Kidney tubule cell (primary cell): Measurements from ENCODE around the gene MS4A10.
"Not testable (repeated sequence)": the region's sequence is repeated elsewhere in the genome, so short reads cannot be mapped to it uniquely, and the experiment has no call there.

Experiments
- DNase-seq: peaks from one replicate; pipeline ENCODE4 v3.0.0-alpha.2; 2018; ENCODE audit warnings: low spot score

The MS4A10 gene

DNA sequence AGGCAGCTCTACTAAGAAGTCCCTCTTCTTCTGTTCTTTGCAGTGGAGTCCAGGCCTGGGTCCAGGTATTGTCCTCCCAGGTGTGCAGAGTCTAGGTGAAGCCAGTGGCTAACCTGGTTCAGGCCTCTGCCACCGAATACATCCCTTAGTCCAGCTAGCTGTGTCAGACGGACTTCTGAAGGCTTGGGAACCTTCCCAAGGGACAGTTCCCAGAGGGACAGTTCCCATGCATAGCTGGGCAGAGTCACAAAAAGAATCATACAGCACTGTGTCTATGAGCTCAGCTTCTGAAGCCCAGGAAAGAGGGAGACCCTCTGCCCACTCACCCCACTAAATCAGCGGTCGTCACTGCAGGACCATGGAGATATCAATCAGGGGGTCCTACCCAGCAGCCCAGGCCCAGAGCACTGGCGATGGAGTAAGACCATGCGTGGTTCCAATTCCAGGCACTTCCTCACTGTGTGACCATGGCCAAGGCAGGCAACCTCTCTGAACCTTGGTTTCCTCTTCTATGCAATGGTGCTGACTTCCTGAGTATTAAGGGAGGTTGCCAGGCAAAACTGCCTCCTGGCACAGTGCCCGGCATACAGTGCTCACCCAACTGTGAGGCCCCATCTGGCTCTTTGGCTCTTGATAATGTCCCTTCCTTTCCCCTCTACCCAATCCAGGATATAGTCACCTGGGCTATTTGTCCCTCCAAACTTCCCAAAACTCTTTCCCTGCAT is 3.4 kb downstream of the MS4A10 start:
- DNase-seq = peak; percentile 63

DNA sequence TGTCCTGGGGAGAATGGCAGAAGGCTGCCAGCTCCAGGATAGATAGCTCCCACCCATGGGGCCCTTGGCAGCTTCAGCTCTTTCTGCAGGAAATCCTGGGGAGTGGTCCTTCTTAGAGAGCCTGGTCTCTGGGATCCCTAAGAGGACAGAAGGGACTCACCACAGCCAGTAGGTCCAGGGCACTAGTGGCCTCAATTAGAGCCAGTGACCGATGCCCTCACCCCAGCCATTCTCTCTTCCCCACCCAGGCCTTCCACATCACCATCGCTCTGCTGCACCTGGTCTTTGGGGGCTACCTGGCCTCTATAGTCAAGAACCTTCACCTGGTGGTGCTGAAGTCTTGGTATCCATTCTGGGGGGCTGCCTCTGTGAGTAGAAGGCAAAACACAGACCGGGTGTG is 5.6 kb downstream of the MS4A10 start:
- DNase-seq = no peak

GRCh38 chr11:60791153-60791933 is 6.2 kb downstream of the MS4A10 start:
- DNase-seq = no peak

- DNase-seq = no peak
Observed at GRCh38 chr11:60792521-60792920, 7.4 kb downstream of the MS4A10 start.

DNA sequence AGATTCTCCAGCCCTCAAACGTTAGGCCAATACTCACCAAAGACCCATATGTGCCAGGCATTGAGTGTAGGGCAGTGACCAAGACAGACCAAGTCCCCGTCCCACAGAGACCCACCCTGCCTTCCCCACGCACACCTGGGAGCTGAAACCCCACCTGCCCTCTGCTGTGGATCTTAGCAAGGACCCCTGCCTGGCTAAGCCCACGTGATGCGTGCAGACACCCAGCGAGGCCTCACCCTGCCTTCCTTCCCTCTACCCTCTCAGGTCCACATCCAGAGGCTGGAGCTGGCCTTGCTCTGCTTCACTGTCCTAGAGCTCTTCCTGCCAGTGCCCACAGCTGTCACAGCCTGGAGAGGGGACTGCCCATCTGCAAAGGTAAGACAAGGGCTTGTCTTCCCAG is 10.2 kb downstream of the MS4A10 start:
- DNase-seq = no peak

DNA sequence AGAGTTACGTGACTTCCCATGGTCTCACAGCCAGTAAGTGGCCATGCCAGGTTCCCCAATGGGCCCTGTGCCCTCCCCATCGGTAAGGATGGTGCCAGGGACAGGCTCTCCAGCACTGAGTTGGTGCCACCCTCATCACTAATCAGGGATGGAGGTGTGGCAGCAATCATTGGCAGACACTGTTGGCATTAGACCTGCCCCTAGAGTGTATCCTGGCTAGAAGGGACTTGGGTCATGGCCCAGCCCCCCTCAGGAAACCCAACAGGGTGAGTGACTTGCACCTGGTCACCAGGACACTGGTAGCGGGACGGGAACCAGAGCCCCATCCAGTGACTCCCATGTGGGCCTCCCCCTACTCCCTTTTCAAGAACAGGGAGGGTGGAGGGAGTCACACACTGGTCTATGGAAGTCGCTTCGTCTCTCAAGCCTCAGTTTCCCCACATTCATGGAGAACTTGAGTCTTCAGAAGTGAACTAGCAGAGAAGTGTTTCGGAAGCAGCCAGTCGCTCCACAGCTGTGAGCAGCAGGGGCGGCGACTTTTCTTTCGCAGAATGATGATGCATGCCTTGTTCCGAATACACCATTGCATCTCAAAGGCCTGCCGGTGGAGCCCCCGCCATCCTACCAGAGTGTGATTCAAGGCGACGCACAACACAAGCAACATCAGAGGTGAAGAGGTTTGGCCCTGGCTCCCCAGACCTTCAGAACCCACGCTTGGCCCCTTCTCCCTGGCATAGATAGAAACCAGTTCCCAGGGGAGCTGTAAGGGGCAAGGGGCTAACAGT is 12.9 kb downstream of the MS4A10 start:
- DNase-seq = no peak

- no peak for DNase-seq
Observed at GRCh38 chr11:60798631-60799030, 13.5 kb downstream of the MS4A10 start.

GRCh38 chr11:60801194-60801593 is 16.1 kb downstream of the MS4A10 start:
- no peak for DNase-seq

- no peak for DNase-seq
Observed at GRCh38 chr11:60803273-60803936, 18.3 kb downstream of the MS4A10 start.

DNA sequence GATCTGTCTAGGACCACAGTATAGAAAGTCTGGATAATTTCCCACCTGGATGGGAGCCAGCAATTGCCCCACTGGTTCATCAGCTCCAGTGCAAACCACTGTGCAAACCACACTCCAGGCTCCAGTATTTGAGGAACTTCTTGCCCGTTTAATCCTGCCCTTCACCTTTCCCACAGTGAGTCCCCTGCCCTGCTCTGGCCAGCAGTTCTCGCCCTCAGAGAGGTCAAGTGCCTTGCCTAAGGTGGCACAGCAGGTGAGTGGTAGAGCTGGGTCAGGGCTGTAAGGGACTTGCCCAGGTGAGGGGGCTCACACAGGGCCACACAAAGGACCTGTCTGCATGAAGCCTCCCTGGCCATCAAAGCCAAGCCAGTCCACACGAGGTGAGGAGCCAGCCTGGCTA is 24.1 kb downstream of the MS4A10 start:
- DNase-seq = no peak

DNA sequence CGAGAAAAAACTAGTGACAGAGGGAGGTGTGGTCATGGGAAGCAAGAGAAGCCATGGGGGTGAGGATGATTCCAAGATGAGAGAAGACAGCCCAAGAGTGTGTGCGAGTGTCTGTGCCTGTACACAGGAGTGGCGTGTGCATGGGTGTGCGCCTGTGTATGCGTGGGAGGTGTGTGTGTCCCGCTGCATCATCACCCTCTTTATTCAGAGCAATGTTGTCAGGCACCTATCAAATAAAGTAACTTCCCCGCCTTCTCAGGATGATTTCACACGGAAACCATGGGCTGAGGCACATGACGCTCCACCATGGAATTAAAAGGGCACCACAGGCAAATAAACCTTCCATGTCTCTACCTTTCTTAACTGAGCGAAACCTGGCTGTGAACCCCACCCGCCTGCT is 24.6 kb downstream of the MS4A10 start:
- no peak for DNase-seq

GRCh38 chr11:60810151-60810550 is 25.0 kb downstream of the MS4A10 start:
- DNase-seq = no peak

GRCh38 chr11:60810569-60810968 is 25.4 kb downstream of the MS4A10 start:
- DNase-seq = no peak

- no peak for DNase-seq
Observed at GRCh38 chr11:60813324-60813723, 28.2 kb downstream of the MS4A10 start.

DNA sequence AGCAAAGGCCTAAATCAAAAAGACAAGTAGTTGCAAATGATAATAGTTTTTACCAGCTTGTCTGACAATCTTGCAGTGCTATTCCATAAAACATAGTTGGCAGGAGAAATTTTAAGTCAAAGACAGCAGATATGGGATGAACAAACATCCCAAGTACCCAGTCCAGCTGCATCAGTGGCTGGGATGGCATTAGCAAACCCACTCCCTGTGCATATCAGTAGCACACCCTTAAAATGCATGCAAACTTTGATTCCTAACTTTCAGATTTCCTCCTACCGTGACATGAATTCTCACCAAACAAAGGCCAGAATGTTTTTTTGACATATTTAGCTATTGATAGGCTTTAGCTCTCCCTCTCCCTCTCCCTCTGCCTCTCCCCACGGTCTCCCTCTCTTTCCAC is 29.0 kb downstream of the MS4A10 start:
- DNase-seq = no peak

DNA sequence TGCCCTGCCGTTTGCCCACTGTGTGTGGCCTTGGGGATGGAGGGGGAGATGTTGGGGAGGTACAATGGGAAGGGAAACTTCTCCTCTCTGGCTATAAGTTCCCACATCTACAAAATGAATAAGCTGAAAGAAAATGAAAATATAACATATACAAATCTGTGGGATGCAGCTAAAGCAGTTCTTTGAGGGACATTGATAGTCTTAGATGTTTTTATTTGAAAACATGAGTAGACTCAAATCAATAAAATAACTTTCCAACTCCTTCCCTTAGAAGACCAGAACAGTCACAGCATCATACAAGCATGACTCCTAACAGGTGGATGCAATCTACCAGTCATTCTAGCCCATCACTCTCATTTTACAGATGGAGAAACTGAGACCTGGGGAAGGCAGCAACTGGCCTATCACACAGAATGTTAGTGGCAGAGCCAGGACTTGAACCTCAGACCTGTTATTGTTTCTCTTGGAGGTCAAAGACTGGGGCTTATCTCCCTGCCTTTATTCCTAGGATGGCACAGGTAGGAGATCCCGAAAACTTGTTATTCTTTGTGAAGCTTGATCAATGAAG is 31.5 kb downstream of the MS4A10 start:
- DNase-seq = no peak

GRCh38 chr11:60818057-60818456 is 32.9 kb downstream of the MS4A10 start:
- no peak for DNase-seq

GRCh38 chr11:60821827-60822599 is 36.9 kb downstream of the MS4A10 start:
- no peak for DNase-seq

DNA sequence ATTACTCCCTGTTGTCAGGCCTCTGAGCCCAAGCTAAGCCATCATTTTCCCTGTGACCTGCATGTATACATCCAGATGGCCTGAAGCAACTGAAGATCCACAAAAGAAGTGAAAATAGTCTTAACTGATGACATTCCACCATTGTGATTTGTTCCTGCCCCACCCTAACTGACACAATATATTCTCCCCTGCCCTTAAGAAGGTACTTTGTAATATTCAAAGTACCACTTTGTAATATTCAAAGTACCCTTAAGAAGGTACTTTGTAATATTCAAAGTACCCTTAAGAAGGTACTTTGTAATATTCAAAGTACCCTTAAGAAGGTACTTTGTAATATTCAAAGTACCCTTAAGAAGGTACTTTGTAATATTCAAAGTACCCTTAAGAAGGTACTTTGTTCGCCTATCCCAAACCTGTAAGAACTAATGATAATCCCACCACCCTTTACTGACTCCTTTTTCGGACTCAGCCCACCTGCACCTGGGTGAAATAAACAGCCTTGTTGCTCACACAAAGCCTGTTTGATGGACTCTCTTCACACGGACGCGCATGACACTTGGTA is 38.7 kb downstream of the MS4A10 start:
- DNase-seq = not testable (repeated sequence)

DNA sequence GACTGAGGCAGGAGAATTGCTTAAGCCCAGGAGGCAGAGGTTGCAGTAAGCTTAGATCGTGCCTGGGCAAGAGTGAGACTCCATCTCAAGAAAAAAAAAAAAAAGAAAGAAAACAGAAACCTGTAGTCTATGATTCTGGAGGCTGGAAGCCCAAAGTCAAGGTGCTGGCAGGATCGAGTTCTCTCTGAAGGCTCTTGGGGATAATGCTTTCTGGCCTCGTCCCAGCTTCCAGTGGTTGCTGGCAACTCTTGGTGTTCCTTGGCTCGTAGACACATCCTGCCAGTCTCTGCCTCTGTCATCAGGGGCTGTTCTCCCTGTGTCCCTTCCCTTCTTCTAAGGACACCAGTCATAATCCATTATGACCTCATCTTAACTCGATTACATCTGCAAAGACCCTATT is 40.0 kb downstream of the MS4A10 start:
- DNase-seq = no peak

DNA sequence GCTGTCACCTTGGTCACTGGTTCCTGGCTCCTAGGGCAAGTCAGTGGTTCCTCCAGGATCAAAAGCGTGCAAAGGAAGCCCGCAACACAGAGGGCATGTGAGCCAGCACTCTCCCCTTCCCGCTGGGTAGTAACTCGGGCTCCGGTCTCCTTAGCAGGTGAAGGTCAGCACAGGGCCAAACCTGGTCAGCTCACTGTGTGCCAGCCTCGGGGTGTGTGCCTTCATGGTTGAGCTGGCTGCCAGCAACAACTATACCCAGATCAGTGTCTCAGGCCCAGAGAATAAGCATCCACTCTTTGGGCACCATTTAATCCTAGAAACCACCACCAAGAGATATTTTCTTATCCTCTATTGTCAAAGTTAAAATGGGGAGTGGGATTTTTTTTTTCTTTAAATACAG is 40.7 kb downstream of the MS4A10 start:
- no peak for DNase-seq
